RPMI7951 (cell line): ENCODE measurements around the gene MRPL55. TPM values are rescaled to one million over a fixed set of nuclear protein-coding genes. Genes with fewer than 3 reads are reported as not detected.
A peak's percentile ranks its signal among the peaks of the same experiment; 100 is the strongest.

Experiments used
- DNase-seq: peaks from one replicate; pipeline ENCODE4 v3.0.0-alpha.2; 2012; ENCODE audit warnings: low read depth
- total RNA-seq: library from RNA; depleted of rRNA; stranded (reverse); fragments of >200 nt; shearing (Covaris generic); gene quantifications from 2 replicates; pipeline ENCODE4 v1.2.3, GENCODE V29; 2014

MRPL55 gene
- total RNA-seq, 1 experiment from 2014 or later: 63.2 TPM

DNA sequence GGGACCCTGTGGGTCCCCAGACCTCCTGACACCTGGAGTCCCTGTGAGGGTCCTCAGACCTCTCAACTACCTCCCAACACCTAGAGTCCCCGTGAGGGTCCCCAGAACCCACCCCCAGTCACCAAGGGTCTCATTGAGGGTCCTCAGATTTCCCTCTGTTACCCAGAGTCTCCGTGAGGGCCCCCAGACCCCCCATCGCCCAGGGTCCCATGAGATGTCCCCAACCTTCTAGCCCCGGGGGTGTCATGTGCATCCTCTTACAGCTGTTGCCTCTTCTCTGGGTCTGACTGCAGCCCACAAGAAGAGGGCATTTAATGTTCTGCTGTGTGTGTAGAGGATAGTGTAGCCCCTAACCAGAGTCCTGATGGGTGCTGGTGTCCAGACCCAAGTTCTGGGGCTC, 38.7 kb upstream of the MRPL55 start:
- DNase-seq: no peak

DNA sequence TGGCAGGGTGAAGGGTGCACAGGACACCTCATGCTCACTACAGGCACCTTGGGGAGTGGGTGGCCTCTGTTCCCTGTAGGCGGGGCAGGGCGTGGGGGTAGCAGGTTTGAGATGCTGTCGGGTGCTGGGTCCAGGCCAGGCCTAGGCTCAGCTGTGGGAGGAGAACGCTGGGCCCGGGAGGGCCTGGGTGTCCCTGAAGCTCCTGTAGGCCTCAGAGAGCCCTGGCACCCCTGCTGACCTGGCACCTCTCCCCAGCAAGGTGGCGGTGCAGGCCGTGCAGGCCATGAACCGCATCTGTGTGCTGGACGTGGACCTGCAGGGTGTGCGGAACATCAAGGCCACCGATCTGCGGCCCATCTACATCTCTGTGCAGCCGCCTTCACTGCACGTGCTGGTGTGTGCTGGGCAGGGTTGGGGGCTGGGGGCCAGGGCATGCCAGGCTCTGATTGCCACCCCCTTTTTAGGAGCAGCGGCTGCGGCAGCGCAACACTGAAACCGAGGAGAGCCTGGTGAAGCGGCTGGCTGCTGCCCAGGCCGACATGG, 38.1 kb upstream of the MRPL55 start:
- DNase-seq: no peak

DNA sequence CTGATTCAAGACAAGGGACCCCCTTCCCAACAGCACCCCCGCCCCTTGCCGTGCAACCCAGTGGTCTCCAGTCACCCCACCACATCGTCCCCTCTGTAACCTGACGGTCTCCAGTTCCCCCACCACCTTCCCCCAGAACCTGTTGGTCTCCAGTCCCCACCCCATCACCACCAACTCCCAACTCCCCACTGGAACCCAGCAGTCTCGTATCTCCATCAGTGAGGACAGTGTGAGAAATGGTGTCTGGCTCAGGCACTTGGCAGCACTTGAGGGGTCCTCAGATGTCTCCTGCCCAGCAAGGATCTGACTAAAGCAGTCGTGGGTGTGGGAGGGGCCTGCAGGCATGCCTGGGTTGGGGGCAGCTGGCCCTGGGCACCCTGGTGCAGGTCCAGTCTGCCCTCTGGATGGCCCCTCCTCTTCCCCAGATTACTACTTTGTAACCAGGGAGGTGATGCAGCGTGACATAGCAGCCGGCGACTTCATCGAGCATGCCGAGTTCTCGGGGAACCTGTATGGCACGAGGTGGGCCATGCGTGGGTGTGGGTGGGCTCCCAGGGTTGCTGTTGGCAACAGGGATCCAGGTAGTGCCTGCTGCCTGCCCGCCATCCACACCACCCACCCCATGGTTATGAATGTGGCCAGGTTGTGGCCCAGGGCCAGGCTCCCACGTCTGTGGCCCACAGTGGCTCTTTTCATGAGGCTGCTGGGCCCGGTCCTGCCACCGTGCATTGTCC, 37.5 kb upstream of the MRPL55 start:
- no peak for DNase-seq

DNA sequence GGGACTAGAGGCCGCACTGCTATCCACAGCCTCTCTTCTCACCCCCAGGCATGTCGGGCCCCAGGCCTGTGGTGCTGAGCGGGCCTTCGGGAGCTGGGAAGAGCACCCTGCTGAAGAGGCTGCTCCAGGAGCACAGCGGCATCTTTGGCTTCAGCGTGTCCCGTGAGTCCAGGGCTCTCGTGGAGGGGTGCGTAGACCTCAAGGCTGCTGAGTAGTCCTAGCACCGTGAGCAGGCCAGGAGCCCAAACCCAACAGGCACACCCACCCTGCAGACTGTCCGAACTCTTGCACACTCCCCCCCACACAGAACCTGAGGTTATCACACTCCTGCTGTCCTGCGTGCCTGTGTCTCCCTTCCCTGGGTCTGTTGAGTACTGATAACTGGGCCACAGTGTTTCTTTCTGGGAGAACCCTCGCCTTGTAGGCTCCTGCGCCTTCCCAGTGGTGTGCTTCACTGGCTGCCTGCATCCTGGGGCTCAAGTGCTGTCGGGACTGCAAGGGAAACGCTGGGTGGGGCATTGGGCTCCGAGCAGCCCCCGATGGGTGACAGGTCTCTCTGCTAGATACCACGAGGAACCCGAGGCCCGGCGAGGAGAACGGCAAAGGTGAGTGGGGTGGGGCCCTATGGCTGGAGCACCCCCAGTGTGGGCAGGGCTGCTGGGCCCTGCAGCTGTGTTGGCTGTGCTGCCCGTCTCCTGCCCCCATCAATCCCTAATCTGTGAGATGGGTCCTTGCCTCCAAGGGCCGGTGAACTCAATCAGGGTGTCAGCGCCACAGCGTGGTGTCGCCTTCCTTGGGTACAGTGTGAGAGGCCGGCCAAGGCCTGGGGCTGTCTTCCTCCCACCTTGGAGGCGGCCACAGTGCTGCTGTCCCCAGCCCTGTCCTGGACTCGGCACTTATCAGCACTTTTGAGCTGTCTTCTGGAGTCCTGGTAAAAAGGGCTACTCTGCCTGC, 36.6 kb upstream of the MRPL55 start:
- no peak for DNase-seq

DNA sequence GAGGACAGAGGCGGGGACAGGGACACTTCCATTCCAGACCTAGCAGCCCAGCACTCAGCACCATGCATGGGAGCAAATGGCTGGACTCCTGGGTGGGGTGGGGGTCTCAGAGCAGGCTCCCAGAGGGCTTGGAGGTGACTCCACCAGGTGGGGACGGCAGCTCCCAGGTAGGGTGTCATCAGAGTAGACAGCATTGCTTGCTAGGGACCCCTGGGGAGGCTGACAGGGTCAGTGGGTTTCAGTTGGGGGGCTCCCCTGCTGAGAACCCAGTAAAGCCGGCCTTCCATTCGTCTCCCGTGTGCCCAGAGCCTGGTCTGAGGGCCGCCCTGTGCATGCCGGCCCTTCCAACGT, 35.9 kb upstream of the MRPL55 start:
- DNase-seq: no peak

DNA sequence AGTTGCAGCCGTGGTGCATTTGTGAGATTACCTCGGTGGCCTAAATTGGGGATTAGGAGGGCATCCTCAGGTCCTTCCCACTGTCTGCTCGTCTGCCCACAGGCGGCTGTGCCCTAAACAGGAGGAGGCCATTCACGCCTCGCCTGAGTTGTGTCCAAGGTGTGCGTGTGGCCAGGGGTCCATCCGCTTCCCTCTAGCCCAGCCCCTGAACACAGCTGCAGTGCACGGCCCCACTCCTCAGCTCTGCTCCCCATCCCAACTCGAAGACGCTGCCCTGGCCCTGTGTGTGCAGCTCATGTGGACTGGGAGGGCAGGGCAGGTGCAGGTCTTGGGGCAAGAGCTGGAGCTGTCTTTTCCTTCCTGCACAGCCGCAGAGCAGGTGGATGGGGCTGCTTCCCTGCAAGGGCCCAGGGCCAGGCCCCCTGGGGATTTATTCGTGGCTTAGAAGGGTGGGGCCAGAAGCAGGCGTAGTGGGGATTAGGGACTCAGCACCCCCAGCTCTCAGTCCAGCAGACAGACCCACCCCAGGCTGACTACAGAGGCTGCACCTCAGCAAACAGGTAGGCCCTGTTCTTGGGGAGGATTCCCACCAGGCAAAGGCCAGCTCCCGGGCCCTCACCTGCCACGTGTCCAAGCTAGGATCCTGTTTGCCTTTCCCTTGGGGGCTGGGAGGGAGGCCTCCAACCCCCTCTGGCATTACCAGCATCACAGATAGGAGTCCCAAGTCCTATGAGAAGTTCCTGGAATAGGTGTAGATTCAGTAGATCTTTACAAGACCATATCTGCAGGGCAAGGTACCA, 35.3 kb upstream of the MRPL55 start:
- no peak for DNase-seq

DNA sequence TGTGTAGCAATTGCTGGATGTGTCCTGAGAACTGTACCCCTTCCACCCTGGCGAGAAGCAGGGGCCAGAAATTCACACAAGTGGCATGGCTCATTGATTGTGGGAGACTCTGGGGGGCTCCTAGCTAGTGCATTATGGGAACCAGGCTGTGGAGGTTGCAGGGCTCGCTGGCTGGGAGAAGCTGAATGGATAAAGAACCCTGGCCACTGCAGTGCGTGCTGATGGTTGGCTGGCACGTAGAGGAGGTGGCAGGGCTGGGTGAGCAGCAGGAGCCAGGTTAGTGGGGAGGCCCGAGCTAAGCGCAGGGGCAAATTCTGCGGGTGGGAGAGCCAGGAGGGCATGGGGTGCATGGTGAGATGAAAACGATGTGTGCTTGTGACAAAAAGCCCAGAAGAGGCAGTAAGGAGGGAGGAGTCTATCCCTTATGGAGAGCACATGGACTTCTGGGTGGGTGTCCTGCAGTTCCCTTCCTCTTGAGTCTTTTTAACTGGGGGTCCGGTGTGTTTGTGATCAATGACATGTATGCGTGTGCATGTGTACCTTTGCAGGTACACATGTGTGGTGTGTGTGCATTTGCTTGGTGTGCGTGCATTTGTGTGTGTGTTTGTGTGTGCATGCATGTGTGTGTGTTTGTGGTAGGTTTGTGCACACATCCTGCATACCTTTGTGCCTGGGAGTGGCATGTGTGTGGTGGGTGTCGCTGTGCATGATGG, 34.5 kb upstream of the MRPL55 start:
- DNase-seq: no peak

DNA sequence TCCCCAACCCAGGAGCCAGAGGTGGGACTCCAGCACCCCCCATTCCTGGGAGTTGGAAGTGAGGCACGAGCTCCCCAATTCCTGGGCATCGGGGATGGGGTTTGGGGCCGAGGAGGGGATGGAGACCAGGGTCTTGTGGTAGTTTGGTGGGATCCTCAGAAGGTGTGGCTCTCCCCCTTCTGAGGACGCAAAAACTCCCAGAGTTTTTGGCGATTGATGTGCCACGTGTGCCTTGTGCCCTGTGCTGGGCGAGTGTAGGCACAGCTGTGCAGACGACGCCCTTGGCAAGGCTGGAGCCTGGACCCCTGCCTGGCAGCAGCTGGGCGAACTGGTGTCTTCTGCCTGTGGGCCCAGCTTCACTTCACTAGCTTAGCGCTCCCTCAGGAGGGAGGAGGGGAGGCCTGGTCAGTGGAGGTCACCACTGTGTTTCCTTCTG, 33.6 kb upstream of the MRPL55 start:
- no peak for DNase-seq

DNA sequence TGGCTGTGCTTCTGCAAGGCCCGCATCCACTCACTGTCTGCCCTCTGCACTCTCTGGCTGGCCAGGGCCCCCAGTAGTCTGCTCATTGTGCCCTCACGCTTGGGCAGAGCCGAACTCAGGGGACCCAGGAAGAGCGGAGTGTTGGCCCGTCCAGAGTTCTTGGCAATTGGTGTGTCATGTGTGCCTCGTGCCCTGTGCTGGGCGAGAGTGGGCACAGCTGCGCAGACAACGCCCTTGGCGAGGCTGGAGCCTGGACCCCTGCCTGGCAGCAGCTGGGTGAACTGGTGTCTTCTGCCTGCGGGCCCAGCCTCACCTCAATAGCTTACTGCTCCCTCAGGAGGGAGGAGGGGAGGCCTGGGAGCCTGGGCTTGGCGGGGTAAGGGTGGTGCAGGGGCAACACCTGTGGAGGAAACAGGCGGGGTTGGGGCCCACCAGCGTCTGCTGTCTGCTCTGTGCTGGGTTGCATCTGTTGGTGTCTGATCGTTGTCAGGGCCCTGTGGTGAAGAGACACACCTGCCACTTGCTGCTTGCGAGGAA, 33.1 kb upstream of the MRPL55 start:
- no peak for DNase-seq

DNA sequence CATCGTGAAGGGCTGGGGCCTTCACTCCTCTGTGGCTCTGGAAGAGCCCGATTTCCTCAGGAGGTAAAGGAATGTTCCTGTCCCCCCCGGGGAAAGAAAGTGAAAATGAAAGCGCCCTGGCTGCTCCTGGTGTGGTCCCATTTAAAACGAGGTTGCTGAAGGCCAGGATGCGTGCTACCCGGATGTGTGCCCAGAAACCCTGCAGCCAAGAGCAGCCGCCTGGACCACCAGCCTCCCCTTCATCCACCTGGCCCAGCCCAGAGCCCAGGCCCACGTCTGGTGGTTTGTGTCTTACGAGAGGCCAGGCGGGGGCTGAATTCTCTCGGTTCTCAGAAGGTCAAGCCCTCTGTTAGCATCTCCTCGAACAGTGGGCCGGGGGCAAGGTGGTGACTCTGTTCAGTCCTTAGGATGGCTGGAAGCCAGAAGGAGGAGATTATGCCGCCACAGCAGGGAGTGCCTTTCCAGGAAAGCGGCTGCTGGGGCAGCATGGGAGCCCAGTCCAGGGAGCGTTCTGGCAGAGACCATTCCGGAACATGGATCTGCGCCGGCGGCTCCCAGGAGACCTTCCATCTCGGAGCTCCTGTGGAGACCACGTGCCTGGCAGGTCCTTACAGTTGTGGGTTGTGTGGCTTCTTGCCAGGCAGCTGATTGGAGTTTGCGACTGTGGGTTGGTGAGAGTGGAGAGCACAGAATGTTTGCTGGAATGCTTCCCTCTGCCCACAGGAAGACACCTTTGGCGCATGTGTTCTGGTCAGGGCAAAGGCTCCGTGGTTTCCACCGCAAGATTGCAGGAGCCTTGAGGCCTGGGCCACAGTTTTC, 32.3 kb upstream of the MRPL55 start:
- peak; percentile 82 for DNase-seq

DNA sequence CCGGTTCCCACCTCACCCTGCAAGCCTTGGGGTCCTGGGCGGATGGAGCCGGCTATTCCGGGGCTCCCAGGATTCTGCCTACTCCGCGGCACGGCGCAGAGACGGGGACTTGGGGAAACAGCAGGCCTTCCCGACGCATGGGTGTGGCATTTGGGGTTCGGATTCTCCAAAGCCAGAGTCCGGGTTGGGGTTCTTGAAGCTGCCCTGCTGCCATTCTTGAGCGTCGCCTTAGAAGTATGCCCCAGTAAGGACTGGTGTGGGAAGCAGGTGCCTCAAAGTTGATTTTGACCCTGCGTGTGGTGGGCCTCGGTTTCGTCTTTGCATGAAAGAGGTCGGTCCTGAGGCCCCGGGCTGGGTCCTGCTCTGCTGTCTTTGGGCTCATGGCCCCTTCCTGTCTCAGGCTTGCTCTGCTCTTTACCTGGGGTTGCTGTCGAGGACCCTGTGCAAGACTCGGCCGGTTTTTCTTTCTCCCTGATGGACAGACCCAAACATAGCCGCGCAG, 31.7 kb upstream of the MRPL55 start:
- DNase-seq: no peak

DNA sequence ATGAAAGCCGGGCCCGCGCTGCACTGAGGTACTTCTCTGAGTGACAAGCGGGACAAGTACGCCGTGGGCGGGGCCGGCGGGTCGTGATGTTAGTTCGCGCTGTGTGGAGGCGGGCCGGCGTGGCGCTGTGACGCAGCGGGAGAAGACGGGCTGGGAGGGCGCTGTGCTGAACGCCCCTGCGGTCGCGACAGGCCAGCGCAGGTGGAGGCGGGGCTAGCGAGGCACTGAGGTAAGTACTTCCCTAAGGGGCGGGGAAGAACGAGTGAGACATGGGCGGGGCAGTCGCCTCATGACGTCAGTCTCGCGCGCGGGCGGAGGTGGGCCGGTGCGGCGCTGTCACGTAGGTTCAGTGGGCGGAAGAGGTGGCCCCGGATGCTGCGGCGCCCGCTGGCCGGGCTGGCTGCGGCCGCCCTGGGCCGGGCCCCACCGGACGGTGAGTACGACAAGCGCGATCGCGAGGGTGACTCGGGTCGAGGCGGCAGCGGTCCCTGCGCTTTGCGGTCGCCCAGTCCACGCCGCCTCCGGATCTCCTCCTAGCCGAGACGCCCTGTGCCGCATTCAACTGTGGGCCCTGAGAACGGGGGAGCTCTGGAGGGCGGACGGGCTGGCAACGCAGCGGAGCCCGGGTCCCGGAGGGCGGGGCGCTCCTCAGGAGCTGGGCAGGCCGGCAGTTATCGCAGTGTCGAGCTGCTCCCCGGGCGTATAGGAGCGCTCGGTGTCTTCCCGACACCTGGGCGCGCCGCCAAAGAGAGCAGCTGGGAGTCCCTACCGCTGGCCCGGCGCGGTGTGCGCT, 31.0 kb upstream of the MRPL55 start, which contains the start of gene GUK1:
Gene GUK1 (plus strand): TSS at position 349 of the 793 bp plus-strand sequence. CDS start 24 bp downstream, at position 373.
- peak; percentile 99 for DNase-seq

DNA sequence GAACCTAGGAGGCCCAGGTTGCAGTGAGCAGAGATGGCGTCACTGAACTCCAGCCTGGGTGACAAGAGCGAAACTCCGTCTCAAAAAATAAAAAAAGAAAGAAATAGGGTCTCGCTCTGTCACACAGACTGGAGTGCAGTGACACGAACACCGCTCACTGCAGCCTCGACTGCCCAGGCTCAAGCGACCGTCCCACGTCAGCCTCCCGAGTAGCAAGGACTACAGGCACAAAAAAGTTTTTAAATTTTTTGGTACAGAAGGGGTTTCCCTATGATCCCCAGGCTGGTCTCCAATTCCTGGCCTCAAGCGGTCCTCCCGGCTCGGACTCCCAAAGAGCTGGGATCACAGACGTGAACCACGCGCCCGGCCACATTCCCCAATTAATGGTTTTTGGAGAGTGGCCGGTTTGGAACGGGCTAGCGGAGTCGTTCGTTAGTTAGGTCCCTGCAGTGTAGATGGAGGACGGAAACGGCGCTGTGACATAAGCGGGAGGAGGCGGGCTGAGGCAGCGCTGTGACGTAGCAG, 30.4 kb upstream of the MRPL55 start:
- no peak for DNase-seq

DNA sequence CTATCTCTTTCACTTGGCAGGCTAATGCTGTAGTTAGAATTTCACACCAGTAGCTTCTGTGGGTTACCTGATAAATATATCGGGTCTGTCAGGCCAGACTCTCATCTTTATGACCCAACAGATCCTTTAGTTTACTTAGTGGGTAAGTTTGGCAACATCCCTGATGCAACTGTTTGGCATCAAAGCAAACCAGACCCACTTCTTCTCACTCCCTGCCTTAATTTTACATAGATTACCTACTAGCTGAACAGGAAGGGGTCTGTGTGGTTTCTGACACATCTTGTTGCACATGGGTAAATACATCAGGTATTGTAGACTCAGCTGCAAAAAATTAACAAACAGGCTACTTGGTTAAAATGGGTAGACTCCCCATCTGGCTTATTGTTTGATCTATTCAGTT, 27.8 kb upstream of the MRPL55 start:
- no peak for DNase-seq

DNA sequence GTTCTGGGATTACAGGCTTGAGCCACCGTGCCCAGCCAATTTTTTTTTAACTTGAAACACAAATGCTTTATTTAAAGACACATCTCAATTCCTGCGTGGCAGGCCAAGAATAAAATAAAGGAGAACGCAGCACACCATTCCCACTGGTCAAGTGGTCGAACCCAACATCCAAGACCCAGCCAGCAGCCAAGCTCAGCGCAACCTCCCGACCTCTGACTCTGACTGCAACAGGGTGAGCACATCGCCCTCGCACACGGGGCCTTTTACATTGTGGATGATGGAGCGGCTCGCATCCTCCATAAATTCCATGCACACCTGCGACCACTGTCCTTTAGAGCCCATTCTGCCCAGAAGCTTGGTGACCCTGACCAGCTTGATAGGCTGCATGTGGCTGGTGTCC, 25.5 kb upstream of the MRPL55 start:
- DNase-seq: no peak

DNA sequence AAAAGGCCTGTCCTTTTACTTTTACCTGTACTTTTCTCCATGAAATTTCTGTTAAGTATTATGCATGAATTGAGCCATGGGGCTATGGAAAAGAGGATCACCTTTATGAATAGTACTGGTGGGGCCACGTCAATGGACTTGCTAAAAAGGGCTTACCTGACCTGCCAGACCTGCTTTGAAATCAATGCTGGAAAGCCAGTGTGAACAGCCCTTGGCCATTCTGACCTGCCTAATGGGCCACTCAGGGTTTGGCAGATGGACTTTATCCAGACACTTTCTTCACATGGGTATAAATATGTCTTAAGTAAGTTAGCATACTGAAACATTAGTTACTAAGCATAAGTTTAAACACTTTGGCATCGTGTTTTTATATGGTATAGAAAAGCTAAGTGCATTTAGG, 22.7 kb upstream of the MRPL55 start:
- DNase-seq: no peak

DNA sequence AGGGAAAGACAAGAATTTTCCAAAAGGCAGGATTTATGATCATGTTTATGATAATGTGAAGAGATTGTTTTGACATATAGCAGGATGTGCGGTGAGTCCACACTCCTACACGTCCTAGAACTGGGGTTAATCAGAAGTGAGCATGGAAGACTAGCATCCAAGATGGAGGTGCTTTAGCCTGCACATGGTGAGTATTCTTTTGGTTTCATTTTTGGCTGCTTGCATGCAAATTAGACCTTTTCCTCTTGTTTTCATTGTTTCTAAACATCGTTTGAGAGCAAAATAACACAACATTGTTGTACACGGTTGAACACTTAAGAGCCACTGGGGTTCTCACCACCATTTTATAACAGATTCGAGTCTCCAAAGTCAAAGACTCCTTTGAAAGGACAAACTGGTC, 16.1 kb upstream of the MRPL55 start:
- no peak for DNase-seq

DNA sequence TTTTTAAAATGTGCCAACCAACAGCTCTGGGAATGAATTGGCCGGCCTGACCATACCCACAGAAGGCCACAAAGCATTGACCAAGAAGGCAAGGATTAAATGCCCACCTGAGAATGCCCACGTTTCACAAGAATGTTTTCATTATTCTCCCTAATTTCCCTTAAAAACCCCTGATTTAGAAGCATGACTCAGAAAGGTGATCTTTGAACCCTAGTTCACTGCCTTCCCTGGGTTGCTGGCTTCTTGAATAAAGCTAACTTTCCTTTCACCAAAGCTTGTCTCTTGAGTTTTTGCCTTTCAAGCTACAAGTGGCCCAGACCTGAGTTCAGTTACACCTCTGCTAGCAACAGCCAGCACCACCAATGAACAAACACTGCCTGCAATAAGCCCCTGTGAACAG, 14.4 kb upstream of the MRPL55 start:
- DNase-seq: no peak
